Fibroblast of lung (primary cell): ENCODE results near the gene COX14. TPM values are rescaled to one million over a fixed set of nuclear protein-coding genes. Genes with fewer than 3 reads are reported as not detected.

Experiments used
- DNase-seq, 2 donors: peaks; one replicate each; pipeline versions ENCODE4 v3.0.0 to v3.0.0-alpha.2; 2010; ENCODE audit warnings: low read depth in 2 of 2
- H2AFZ ChIP-seq: 2 replicates; pipeline ENCODE4 v1.5.1; 2012; ENCODE audit warnings: low read length, control low read depth, inconsistent platforms
- H3K27ac ChIP-seq: 2 replicates; pipeline ENCODE4 v1.5.1; 2011; ENCODE audit warnings: low read length, control low read depth; ENCODE audit not compliant: insufficient read depth
- H3K27me3 ChIP-seq: 2 replicates; pipeline ENCODE4 v1.5.1; 2011; ENCODE audit warnings: mild to moderate bottlenecking, low read length; ENCODE audit not compliant: control insufficient read depth, insufficient read depth
- H3K36me3 ChIP-seq: 2 replicates; pipeline ENCODE4 v1.5.1; 2011; ENCODE audit warnings: low read length; ENCODE audit not compliant: control insufficient read depth, insufficient read depth
- H3K4me1 ChIP-seq: 2 replicates; pipeline ENCODE4 v1.5.1; 2011; ENCODE audit warnings: low read length; ENCODE audit not compliant: control insufficient read depth, insufficient read depth; ENCODE audit errors: extremely low read depth
- H3K4me2 ChIP-seq: 2 replicates; pipeline ENCODE4 v1.5.1; 2011; ENCODE audit warnings: low read length, control low read depth; ENCODE audit not compliant: insufficient read depth; ENCODE audit errors: extremely low read depth
- H3K4me3 ChIP-seq, 4 experiments: fragments of 200-600 bp in 1 of 4; sonication (generic) in 1 of 4; replicated peaks in 1 of 4; 2 replicates each; pipeline ENCODE4 v1.5.1; 2011 to 2016; ENCODE audit warnings: low read length in 4 of 4, low read depth in 3 of 4, mild to moderate bottlenecking in 3 of 4, control low read depth in 2 of 4, inconsistent platforms in 1 of 4, mixed read lengths in 1 of 4; ENCODE audit not compliant: insufficient read depth in 1 of 4; ENCODE audit errors: control extremely low read depth in 1 of 4
- H3K79me2 ChIP-seq: 2 replicates; pipeline ENCODE4 v1.5.1; 2012; ENCODE audit warnings: mild to moderate bottlenecking, low read length, inconsistent platforms; ENCODE audit not compliant: control insufficient read depth, insufficient read depth
- H3K9ac ChIP-seq: 2 replicates; pipeline ENCODE4 v1.5.1; 2011; ENCODE audit warnings: mild to moderate bottlenecking, low read length, control low read depth; ENCODE audit not compliant: insufficient read depth
- H3K9me3 ChIP-seq: 2 replicates; pipeline ENCODE4 v1.5.1; 2012; ENCODE audit warnings: low read depth, low read length; ENCODE audit not compliant: control insufficient read depth, insufficient read depth
- H4K20me1 ChIP-seq: 2 replicates; pipeline ENCODE4 v1.5.1; 2011; ENCODE audit warnings: low read length; ENCODE audit not compliant: control insufficient read depth, insufficient read depth; ENCODE audit errors: extremely low read depth
- CTCF ChIP-seq, 2 donors: IDR thresholded peaks in 1 of 2; conservative IDR thresholded peaks in 1 of 2; 1 replicate in 1 of 2; 2 replicates in 1 of 2; pipeline ENCODE4 v1.5.1; 2011 to 2012; ENCODE audit warnings: low read length in 2 of 2, control low read depth in 1 of 2, inconsistent platforms in 1 of 2, low read depth in 1 of 2, mild to moderate bottlenecking in 1 of 2
- EZH2 ChIP-seq: IDR thresholded peaks from 2 replicates; pipeline ENCODE4 v1.5.1; 2012; ENCODE audit warnings: low read length, control low read depth, mild to moderate bottlenecking; ENCODE audit errors: missing control alignments
- polyA plus RNA-seq, 2 donors: library from polyadenylated mRNA; depleted of rRNA in 1 of 2; stranded (reverse) in 1 of 2; unstranded in 1 of 2; fragments of >200 nt; gene quantifications; 2 replicates each; pipeline ENCODE4 v1.2.1, GENCODE V29; 2011 to 2012; ENCODE audit warnings: missing spikeins in 1 of 2
- total RNA-seq: library from RNA; depleted of rRNA; stranded (reverse); fragments of >200 nt; gene quantifications from 2 replicates; pipeline ENCODE4 v1.2.1, GENCODE V29; 2014

The COX14 gene
- total and polyA plus RNA-seq, 2 donors (not counting 1 experiment from before 2014, with no cell fraction given) = 55.3 to 57.1 TPM

GRCh38 chr12:50087151-50087550 lies 24.9 kb upstream of the COX14 start:
- H3K4me1 ChIP-seq = peaks cover 6% of the 10 kb centered on the region
- TF ChIP-seq CTCF (conservative IDR thresholded peaks at IDR 0.05 in 1 of 2, IDR thresholded peaks at IDR 0.05 in 1 of 2; ENCODE audit: low read depth in 1 of 2, low read length in 2 of 2) (no peak), EZH2 (no peak)
- no peak overlapping the region for H3K4me2 ChIP-seq
- H3K4me3 ChIP-seq = no peak overlapping the region
- H4K20me1 ChIP-seq = no peaks in the 10 kb centered on the region
- H3K9ac ChIP-seq = no peak overlapping the region
- H3K36me3 ChIP-seq = peaks cover 16% of the 10 kb centered on the region
- H3K27ac ChIP-seq = no peak overlapping the region
- no peak overlapping the region for H2AFZ ChIP-seq
- peaks cover 10% of the 10 kb centered on the region for H3K79me2 ChIP-seq
- no peak for DNase-seq
- H3K27me3 ChIP-seq = no peaks in the 10 kb centered on the region
- H3K9me3 ChIP-seq = no peaks in the 10 kb centered on the region

GRCh38 chr12:50087995-50088394 lies 24.0 kb upstream of the COX14 start:
- H3K9ac ChIP-seq = no peak overlapping the region

GRCh38 chr12:50088577-50089335 lies 23.3 kb upstream of the COX14 start:
- H3K27ac ChIP-seq = peak overlapping the region; percentile 9

More at GRCh38 chr12:50087995-50088394, 24.0 kb upstream of the COX14 start:
- H3K27me3 ChIP-seq = no peaks in the 10 kb centered on the region
- H3K27ac ChIP-seq = peak overlapping the region; percentile 9
- peaks cover 16% of the 10 kb centered on the region for H3K36me3 ChIP-seq
- TF ChIP-seq CTCF (conservative IDR thresholded peaks at IDR 0.05 in 1 of 2, IDR thresholded peaks at IDR 0.05 in 1 of 2; ENCODE audit: low read depth in 1 of 2, low read length in 2 of 2) (no peak), EZH2 (no peak)
- H4K20me1 ChIP-seq = no peaks in the 10 kb centered on the region
- H3K4me2 ChIP-seq = no peak overlapping the region
- DNase-seq = peak; percentile 36 to 57
- no peak overlapping the region for H2AFZ ChIP-seq
- H3K4me1 ChIP-seq = peaks cover 6% of the 10 kb centered on the region
- H3K9me3 ChIP-seq = no peaks in the 10 kb centered on the region
- H3K4me3 ChIP-seq = no peak overlapping the region
- peaks cover 10% of the 10 kb centered on the region for H3K79me2 ChIP-seq

More at GRCh38 chr12:50088577-50089335, 23.3 kb upstream of the COX14 start:
- Histone ChIP-seq H2AFZ (no peak overlapping the region), H3K4me1 (peaks cover 6% of the 10 kb centered on the region), H3K4me3 (no peak overlapping the region), H3K36me3 (peaks cover 16% of the 10 kb centered on the region), H3K79me2 (peaks cover 10% of the 10 kb centered on the region), H4K20me1 (no peaks in the 10 kb centered on the region), H3K4me2 (no peak overlapping the region), H3K9me3 (no peaks in the 10 kb centered on the region), H3K9ac (no peak overlapping the region), H3K27me3 (no peaks in the 10 kb centered on the region)
- TF ChIP-seq CTCF (conservative IDR thresholded peaks at IDR 0.05 in 1 of 2, IDR thresholded peaks at IDR 0.05 in 1 of 2; ENCODE audit: low read depth in 1 of 2, low read length in 2 of 2) (peak; percentile 76 to 88), EZH2 (no peak)
- peak; percentile 36 to 60 for DNase-seq
